IPS-18c (cell line): ENCODE results near the gene MCM8.

ENCODE experiments used
- H3K4me3 ChIP-seq: 2 replicates; pipeline ENCODE4 v1.7.0; 2013; ENCODE audit warnings: low read depth, mild to moderate bottlenecking, low read length, moderate library complexity; ENCODE audit not compliant: insufficient read depth
- H3K9me3 ChIP-seq: one replicate; pipeline ENCODE4 v1.6.1; 2013; ENCODE audit warnings: mild to moderate bottlenecking, low read length, moderate library complexity; ENCODE audit not compliant: control insufficient read depth, insufficient read depth

Gene MCM8

DNA sequence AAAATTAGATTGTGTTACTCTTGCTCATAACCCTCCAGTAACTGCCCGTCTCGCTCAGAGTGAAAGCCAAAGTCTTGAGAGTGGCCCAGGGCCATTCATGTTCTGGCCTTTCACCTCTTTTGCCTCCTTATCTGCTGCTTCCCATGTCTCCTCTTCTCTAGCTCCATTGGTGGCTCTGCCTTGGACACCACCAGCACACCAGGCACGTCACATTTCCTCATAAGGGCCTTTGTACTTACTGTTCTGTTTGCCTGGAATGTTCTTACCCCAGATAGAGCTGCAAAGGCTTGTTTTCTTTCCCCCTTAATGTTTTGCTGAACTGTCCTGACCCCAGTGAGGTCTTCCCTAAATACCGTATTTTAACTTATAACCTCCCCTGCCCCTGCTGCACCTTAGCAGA is 29.3 kb downstream of the MCM8 start:
- no peaks in the 10 kb centered on the region for H3K9me3 ChIP-seq
- no peak overlapping the region for H3K4me3 ChIP-seq

DNA sequence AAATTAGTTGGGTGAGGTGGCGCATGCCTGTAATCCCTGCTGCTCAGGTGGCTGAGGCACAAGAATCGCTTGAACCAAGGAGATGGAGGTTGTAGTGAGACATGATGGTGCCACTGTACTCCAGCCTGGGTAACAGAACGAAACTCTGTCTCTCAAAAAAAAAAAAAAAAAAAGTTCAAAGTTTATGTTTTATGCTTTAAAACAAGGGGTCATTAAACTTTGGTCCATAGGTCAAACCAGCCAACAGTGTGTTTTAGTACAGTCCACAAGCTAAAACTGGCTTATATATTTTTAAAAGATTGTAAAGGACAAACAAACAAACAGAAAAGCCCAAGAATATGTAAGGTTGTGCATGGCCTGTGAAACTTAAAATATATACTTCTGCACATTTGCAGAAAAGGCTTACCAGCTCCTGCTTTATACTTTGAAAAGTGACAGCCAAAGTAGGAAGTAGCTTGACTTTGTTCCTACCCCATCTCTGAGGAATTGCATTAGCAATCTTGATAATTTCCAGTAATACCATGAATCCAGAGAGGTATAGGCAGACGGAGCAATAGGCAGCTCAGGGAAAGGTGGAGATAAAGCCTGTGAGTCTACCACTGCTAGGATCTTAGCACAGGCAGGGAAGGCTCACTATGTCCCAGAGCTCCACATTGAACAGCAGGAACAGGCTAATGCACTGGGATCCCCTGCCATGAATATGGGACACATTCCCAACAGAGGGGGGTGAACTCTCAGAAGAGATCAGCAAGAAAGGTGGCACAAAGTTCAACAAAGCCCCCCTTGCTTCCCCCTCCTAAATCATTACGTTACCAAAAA is 30.5 kb downstream of the MCM8 start:
- H3K9me3 ChIP-seq = no peaks in the 10 kb centered on the region

GRCh38 chr20:5987383-5987782 is 36.9 kb downstream of the MCM8 start:
- no peaks in the 10 kb centered on the region for H3K9me3 ChIP-seq
- H3K4me3 ChIP-seq = no peak overlapping the region

More for the DNA sequence above, 30.5 kb downstream of the MCM8 start:
- H3K4me3 ChIP-seq = no peak overlapping the region

DNA sequence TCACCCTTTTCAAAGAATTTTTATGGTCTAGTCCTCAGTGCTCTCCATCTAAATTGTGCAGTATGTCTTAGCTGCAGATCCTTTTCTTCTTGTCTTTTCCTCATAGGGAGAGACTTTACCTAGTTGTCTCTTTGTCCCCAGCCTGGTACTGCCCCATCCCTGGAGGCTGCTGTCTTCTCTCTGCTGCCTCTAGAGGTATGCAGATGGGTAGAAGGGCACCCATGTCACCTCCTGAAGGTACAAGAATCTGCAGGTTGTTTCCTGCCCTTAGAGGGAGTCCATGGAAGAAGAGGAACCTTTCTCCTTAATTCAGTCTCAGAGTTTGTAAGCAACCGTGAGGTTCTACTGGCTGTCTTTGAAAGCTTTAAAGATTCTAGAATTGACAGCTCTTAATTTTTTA is 39.1 kb downstream of the MCM8 start:
- Histone ChIP-seq H3K4me3 (no peak overlapping the region), H3K9me3 (no peaks in the 10 kb centered on the region)

- Histone ChIP-seq H3K4me3 (no peak overlapping the region), H3K9me3 (no peaks in the 10 kb centered on the region)
Measured at GRCh38 chr20:5990946-5991345, 40.5 kb downstream of the MCM8 start.

- Histone ChIP-seq H3K4me3 (no peak overlapping the region), H3K9me3 (no peaks in the 10 kb centered on the region)
Measured at GRCh38 chr20:5991623-5992441, 41.4 kb downstream of the MCM8 start.

GRCh38 chr20:5996765-5997164 is 46.3 kb downstream of the MCM8 start:
- no peaks in the 10 kb centered on the region for H3K9me3 ChIP-seq
- no peak overlapping the region for H3K4me3 ChIP-seq

DNA sequence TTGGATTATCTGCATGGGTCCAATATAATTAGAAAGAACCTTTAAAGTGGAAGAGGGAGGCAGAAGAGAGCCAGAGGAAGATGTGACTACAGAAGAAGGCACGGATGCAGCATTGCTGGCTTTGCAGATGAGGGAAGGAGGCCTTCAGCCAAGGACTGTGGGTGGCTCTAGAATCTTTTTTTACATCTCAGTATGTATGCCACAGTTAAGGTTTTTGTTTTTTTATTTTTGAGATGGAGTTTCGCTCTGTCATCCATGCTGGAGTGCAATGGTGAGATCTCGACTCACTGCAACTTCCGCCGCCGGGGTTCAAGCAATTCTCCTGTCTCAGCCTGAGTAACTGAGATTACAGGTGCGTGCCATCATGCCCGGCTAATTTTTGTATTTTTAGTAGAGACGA is 49.3 kb downstream of the MCM8 start:
- Histone ChIP-seq H3K4me3 (no peak overlapping the region), H3K9me3 (no peaks in the 10 kb centered on the region)

GRCh38 chr20:6000871-6001270 is 50.4 kb downstream of the MCM8 start:
- Histone ChIP-seq H3K9me3 (no peaks in the 10 kb centered on the region), H3K4me3 (no peak overlapping the region)

DNA sequence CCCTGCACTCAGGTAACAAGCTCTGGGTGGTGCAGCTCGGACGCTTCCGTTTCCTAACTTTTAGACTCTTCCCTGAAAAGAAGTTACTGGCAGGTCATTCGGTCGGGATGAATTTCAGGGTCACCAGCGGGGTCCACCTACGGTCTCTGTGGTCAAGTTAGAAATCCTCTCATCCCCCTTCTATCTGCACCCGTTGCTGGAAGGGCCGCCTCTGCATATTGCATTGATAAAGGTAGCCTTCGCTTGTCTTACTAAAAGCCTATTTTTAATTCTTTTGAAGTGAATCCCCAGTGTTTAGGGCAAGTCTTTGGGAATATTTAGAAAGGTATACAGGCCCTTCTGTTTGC is 56.1 kb downstream of the MCM8 start:
- Histone ChIP-seq H3K9me3 (no peaks in the 10 kb centered on the region), H3K4me3 (peak overlapping the region; percentile 96)

GRCh38 chr20:6007094-6007528 is 56.7 kb downstream of the MCM8 start:
- Histone ChIP-seq H3K4me3 (peak overlapping the region; percentile 96), H3K9me3 (no peaks in the 10 kb centered on the region)

- peak overlapping the region; percentile 96 for H3K4me3 ChIP-seq
Measured at GRCh38 chr20:6007529-6008103, 57.2 kb downstream of the MCM8 start.

DNA sequence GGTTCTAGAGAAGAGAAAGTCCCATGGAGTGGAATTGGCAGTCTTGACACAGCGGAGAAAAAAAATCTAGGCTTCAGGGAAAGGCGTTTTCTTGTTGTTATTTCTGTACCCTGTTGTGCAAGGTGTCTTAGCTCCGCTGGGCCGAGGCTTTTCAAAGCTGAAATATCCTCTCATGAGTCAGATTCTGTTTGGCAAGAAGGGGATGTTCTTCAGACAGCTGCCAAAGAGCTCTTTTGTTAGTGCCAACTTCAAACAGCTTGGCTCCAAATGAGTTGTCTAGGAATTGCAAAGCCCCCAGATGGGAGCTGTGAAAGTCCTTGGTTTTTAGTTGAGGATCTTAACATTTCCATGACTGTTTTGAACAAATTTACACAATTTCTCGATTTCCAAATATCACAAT is 57.8 kb downstream of the MCM8 start:
- Histone ChIP-seq H3K9me3 (no peaks in the 10 kb centered on the region), H3K4me3 (no peak overlapping the region)

More at GRCh38 chr20:6007529-6008103, 57.2 kb downstream of the MCM8 start:
- no peaks in the 10 kb centered on the region for H3K9me3 ChIP-seq

GRCh38 chr20:6012179-6012578 is 61.7 kb downstream of the MCM8 start:
- no peak overlapping the region for H3K4me3 ChIP-seq
- no peaks in the 10 kb centered on the region for H3K9me3 ChIP-seq

DNA sequence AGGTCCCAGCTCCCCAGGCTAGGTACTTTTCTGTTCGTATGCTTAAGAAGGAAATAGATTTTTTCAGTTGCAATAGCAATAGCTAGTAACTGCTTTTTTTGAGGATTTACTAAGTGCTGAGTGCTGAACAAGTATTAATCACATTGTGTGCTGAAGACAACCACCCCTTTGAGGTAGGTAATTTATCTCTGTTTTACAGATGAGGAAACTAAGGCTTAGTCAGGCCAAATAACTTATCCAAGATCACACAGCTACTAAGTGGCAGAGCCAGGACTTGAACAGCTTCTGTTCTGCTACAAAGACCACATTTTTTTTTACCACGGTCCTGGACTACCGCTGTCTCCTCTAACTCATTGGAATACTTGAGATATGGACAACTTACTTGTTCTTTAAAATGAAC is 63.6 kb downstream of the MCM8 start:
- Histone ChIP-seq H3K9me3 (no peaks in the 10 kb centered on the region), H3K4me3 (no peak overlapping the region)

DNA sequence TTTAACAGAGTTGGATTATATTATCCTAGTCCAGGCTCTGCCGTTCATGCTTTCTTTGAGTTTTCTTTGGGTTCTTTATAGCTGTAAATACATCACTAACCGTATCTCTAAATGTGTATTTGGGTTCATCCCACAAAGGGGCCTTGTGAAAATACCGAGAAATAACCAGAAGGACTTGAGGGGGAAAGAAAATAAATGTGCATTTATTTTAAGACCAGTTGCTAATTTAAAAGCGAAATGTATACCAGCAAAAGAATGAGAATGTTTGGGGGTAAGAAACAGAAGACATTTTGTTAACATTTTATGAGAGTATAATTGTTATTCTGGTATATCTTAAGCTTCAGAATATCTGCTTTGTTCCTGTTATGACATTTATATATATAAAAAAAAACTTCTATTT is 64.5 kb downstream of the MCM8 start:
- Histone ChIP-seq H3K4me3 (no peak overlapping the region), H3K9me3 (no peaks in the 10 kb centered on the region)

DNA sequence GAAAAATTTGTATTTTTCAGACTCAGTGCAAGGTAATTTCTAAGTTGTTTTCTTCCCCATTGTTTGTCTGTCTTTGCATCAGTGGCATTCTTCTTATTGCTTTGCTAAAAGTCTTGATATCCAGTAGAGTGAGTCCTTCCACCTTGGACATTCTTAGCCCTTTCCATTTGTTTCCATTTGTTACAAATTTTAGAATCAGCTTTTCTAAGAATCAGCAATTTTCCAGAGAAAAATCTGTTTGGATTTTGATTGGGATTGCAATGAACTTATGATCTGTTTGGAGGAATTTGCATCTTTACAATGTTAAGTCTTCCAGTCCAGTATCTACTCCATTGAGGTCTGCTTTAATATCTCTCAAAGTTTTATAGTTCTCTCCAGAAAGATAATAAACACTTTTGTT is 67.0 kb downstream of the MCM8 start:
- H3K9me3 ChIP-seq = peaks cover 2% of the 10 kb centered on the region
- no peak overlapping the region for H3K4me3 ChIP-seq

DNA sequence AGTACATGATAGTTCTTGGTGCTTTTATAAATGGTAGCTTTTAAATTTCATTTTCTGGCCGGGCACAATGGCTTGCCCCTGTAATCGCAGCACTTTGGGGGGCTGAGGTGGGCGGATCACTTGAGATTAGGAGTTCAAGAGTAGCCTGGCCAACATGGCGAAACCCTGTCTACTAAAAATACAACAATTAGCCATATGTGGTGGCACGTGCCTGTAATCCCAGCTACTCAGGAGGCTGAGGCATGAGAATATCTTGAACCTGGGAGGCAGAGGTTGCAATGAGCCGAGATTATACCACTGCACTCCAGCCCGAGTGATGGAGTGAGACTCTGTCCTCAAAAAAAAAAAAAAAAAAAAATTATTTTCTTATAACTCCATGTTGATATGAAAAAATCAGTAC is 67.4 kb downstream of the MCM8 start:
- peaks cover 2% of the 10 kb centered on the region for H3K9me3 ChIP-seq
- no peak overlapping the region for H3K4me3 ChIP-seq
